B cell (primary cell): ENCODE results near the gene DSG2. TPM values are rescaled to one million over a fixed set of nuclear protein-coding genes. Genes with fewer than 3 reads are reported as not detected.

Experiments
- ATAC-seq: fragments of 200-7000 bp; cut with Tn5 transposase; one replicate; pipeline ENCODE4 v1.10.0; 2021; ENCODE audit warnings: low read depth, mild to moderate bottlenecking, moderate number of reproducible peaks, moderate library complexity
- CTCF ChIA-PET: fragments of 350-600 bp; sonication (Branson Sonifier 250); formaldehyde crosslinking; loops from one replicate; lab custom pipeline; 2021; ENCODE audit warnings: antibody characterized with exemption, inconsistent platforms; lab: Charles Lee
- POLR2A ChIA-PET: fragments of 350-600 bp; sonication (Branson Sonifier 250); formaldehyde crosslinking; loops from one replicate; lab custom pipeline; 2021; ENCODE audit warnings: antibody characterized with exemption; lab: Charles Lee
- DNase-seq: peaks from one replicate; pipeline ENCODE4 v3.0.0; 2013
- H2AFZ ChIP-seq: 2 replicates; pipeline ENCODE4 v1.6.1; 2012; ENCODE audit warnings: mild to moderate bottlenecking, low read depth, low read length; ENCODE audit not compliant: insufficient read depth, poor library complexity, severe bottlenecking
- H3K27ac ChIP-seq, 2 donors: 1 replicate in 1 of 2; 2 replicates in 1 of 2; pipeline ENCODE4 v1.5.1; 2012 to 2013; ENCODE audit warnings: low read length in 2 of 2, mild to moderate bottlenecking in 2 of 2, moderate library complexity in 1 of 2
- H3K27me3 ChIP-seq, 4 experiments: fragments of 200-600 bp in 1 of 4; sonication (generic) in 1 of 4; replicated peaks in 1 of 4; 1 replicate in 2 of 4; 2 replicates in 2 of 4; pipeline versions ENCODE4 v1.6.1 to v1.7.0; 2013 to 2016; ENCODE audit warnings: low read length in 3 of 4, mild to moderate bottlenecking in 2 of 4, mixed read lengths in 1 of 4, moderate library complexity in 1 of 4; ENCODE audit not compliant: insufficient read depth in 4 of 4, control insufficient read depth in 3 of 4; ENCODE audit errors: control extremely low read depth in 1 of 4
- H3K36me3 ChIP-seq, 2 experiments: replicated peaks in 1 of 2; 1 replicate in 1 of 2; 2 replicates in 1 of 2; pipeline versions ENCODE4 v1.6.1 to v1.7.1; 2013; ENCODE audit warnings: low read length in 1 of 2; ENCODE audit not compliant: insufficient read depth in 2 of 2, control insufficient read depth in 1 of 2; ENCODE audit errors: control extremely low read depth in 1 of 2, extremely low read depth in 1 of 2
- H3K4me1 ChIP-seq, 2 donors: fragments of 200-600 bp in 1 of 2; sonication (generic) in 1 of 2; 1 replicate in 1 of 2; 2 replicates in 1 of 2; pipeline versions ENCODE4 v1.5.1 to v1.6.1; 2013 to 2017; ENCODE audit warnings: low read length in 2 of 2; ENCODE audit not compliant: control insufficient read depth in 2 of 2, insufficient read depth in 2 of 2
- H3K4me2 ChIP-seq: replicated peaks from 2 replicates; pipeline ENCODE3; 2012; ENCODE audit warnings: mild to moderate bottlenecking, low read depth, low read length; ENCODE audit not compliant: poor library complexity, severe bottlenecking
- H3K4me3 ChIP-seq, 5 experiments: fragments of 200-600 bp in 1 of 5; sonication (generic) in 1 of 5; 1 replicate in 3 of 5; 2 replicates in 2 of 5; pipeline versions ENCODE4 v1.5.1 to v1.7.0; 2011 to 2016; ENCODE audit warnings: low read length in 4 of 5, mild to moderate bottlenecking in 4 of 5, low read depth in 2 of 5, control low read depth in 1 of 5, moderate library complexity in 1 of 5; ENCODE audit not compliant: insufficient read depth in 1 of 5; ENCODE audit errors: control extremely low read depth in 1 of 5, extremely low read depth in 1 of 5
- H3K79me2 ChIP-seq: fragments of 200-600 bp; sonication (generic); one replicate; pipeline ENCODE4 v1.6.0; 2016; ENCODE audit warnings: low read length; ENCODE audit not compliant: control insufficient read depth, insufficient read depth
- H3K9ac ChIP-seq: fragments of 200-600 bp; sonication (generic); 2 replicates; pipeline ENCODE4 v1.6.1; 2017; ENCODE audit warnings: mild to moderate bottlenecking, low read length, moderate library complexity
- H3K9me3 ChIP-seq, 3 donors: one replicate each; pipeline versions ENCODE4 v1.6.1 to v1.7.1; 2013; ENCODE audit warnings: low read length in 2 of 3; ENCODE audit not compliant: control insufficient read depth in 2 of 3, insufficient read depth in 1 of 3; ENCODE audit errors: control extremely low read depth in 1 of 3
- H4K20me1 ChIP-seq: 2 replicates; pipeline ENCODE4 v1.6.0; 2012; ENCODE audit warnings: mild to moderate bottlenecking, low read length; ENCODE audit not compliant: insufficient read depth, control insufficient read depth, poor library complexity, severe bottlenecking
- H3K27ac Mint-ChIP-seq: one replicate; pipeline ENCODE4 v1.8.0; 2021; ENCODE audit warnings: mixed read lengths
- H3K27me3 Mint-ChIP-seq: one replicate; pipeline ENCODE4 v1.8.0; 2021; ENCODE audit warnings: mixed read lengths
- H3K4me1 Mint-ChIP-seq: one replicate; pipeline ENCODE4 v1.8.0; 2021; ENCODE audit warnings: mixed read lengths
- H3K4me3 Mint-ChIP-seq: one replicate; pipeline ENCODE4 v1.8.0; 2021; ENCODE audit warnings: mixed read lengths
- H3K9me3 Mint-ChIP-seq: one replicate; pipeline ENCODE4 v1.8.0; 2022; ENCODE audit warnings: mixed read lengths; ENCODE audit not compliant: insufficient read depth
- CTCF ChIP-seq: fragments of 200-600 bp; IDR thresholded peaks from one replicate; pipeline ENCODE4 v1.8.0; 2022; ENCODE audit warnings: antibody characterized with exemption, mild to moderate bottlenecking
- EZH2 ChIP-seq: IDR thresholded peaks from 2 replicates; pipeline ENCODE4 v1.6.1; 2012; ENCODE audit warnings: borderline replicate concordance, low read depth, mild to moderate bottlenecking, moderate library complexity, low read length; ENCODE audit not compliant: insufficient read depth, poor library complexity, severe bottlenecking
- WGBS: methylation state at CpG from one replicate; pipeline ENCODE4 v1.1.5; 2013; ENCODE audit warnings: missing lambda C conversion rate; ENCODE audit not compliant: insufficient coverage; 5-methylcytosine and 5-hydroxymethylcytosine counted together
- intact Hi-C: fragments of 100-400 bp; cut with micrococcal nuclease; formaldehyde crosslinking; loops from one replicate; pipeline ENCODE4 v1.10.0; 2022
- polyA plus RNA-seq: library from polyadenylated mRNA; depleted of rRNA; stranded (reverse); fragments of >200 nt; gene quantifications from 2 replicates; pipeline ENCODE4 v1.2.3, GENCODE V29; 2012
- total RNA-seq, 2 donors: library from RNA; stranded (reverse); fragments of 120-200 nt in 1 of 2; gene quantifications; 1 replicate in 1 of 2; 2 replicates in 1 of 2; pipeline versions ENCODE4 v1.2.3 to v1.2.4, GENCODE V29; 2013 to 2022

Gene DSG2
- total and polyA plus RNA-seq, 2 donors (not counting 1 experiment from before 2014, with no cell fraction given): not detected

- intact Hi-C loops: no loop called here
- POLR2A ChIA-PET: no interaction called here
- H3K79me2 ChIP-seq: no peaks in the 10 kb centered on the region
- Mint-ChIP-seq H3K27ac (no peak overlapping the region), H3K4me3 (no peak overlapping the region), H3K27me3 (peaks cover 4% of the 10 kb centered on the region), H3K4me1 (no peaks in the 10 kb centered on the region), H3K9me3 (no peaks in the 10 kb centered on the region)
- CTCF ChIA-PET: interaction anchor here (0.9 to 2.4 kb wide), 4 partner anchors 8 to 159 kb away, joined by 3 to 8 read pairs (median 5); no protein-coding TSS in a partner anchor
- no peaks in the 10 kb centered on the region for H3K9me3 ChIP-seq
- H3K27me3 ChIP-seq: no peaks in the 10 kb centered on the region
- DNase-seq (no peak), ATAC-seq (no peak)
- no peaks in the 10 kb centered on the region for H3K4me1 ChIP-seq
- WGBS: no CpG with 5 or more reads among the region's 1 CpG
- no peak overlapping the region for H3K4me2 ChIP-seq
- H3K9ac ChIP-seq: no peak overlapping the region
- H4K20me1 ChIP-seq: no peaks in the 10 kb centered on the region
- no peak overlapping the region for H3K27ac ChIP-seq
- H3K36me3 ChIP-seq: no peaks in the 10 kb centered on the region
- H3K4me3 ChIP-seq: no peak overlapping the region
- H2AFZ ChIP-seq: no peak overlapping the region
- TF ChIP-seq CTCF (no peak), EZH2 (no peak)
Observed at GRCh38 chr18:31563778-31564177, 65.8 kb downstream of the DSG2 start.

- no peak overlapping the region for H3K4me3 Mint-ChIP-seq
- Histone ChIP-seq H3K4me3 (no peak overlapping the region), H3K27ac (no peak overlapping the region), H2AFZ (no peak overlapping the region), H3K4me2 (no peak overlapping the region), H4K20me1 (no peaks in the 10 kb centered on the region), H3K27me3 (no peaks in the 10 kb centered on the region), H3K79me2 (no peaks in the 10 kb centered on the region), H3K9ac (no peak overlapping the region), H3K4me1 (no peaks in the 10 kb centered on the region), H3K9me3 (no peaks in the 10 kb centered on the region), H3K36me3 (no peaks in the 10 kb centered on the region)
- TF ChIP-seq CTCF: no peak
- TF ChIP-seq EZH2: no peak
- H3K27ac Mint-ChIP-seq: no peak overlapping the region
- no peak for DNase-seq
- H3K4me1 Mint-ChIP-seq: no peaks in the 10 kb centered on the region
- peaks cover 4% of the 10 kb centered on the region for H3K27me3 Mint-ChIP-seq
- ChIA-PET POLR2A (no interaction called here), CTCF (interaction anchor here (1.5 kb wide), 1 partner anchor 9 kb away, joined by 6 read pairs; no protein-coding TSS in a partner anchor)
- H3K9me3 Mint-ChIP-seq: no peaks in the 10 kb centered on the region
- 78% methylated on average over 2 of the region's 2 CpGs for WGBS
- intact Hi-C loops: no loop called here
- ATAC-seq: no peak
Observed at GRCh38 chr18:31565345-31565744, 67.4 kb downstream of the DSG2 start.
